ENCODE results near the gene EPHA2. TPM values are rescaled to one million over a fixed set of nuclear protein-coding genes. Genes with fewer than 3 reads are reported as not detected.
A peak's percentile ranks its signal among the peaks of the same experiment; 100 is the strongest.

Gene EPHA2
- total RNA-seq, 1 donor from 2014 or later: 76.3 TPM

DNA sequence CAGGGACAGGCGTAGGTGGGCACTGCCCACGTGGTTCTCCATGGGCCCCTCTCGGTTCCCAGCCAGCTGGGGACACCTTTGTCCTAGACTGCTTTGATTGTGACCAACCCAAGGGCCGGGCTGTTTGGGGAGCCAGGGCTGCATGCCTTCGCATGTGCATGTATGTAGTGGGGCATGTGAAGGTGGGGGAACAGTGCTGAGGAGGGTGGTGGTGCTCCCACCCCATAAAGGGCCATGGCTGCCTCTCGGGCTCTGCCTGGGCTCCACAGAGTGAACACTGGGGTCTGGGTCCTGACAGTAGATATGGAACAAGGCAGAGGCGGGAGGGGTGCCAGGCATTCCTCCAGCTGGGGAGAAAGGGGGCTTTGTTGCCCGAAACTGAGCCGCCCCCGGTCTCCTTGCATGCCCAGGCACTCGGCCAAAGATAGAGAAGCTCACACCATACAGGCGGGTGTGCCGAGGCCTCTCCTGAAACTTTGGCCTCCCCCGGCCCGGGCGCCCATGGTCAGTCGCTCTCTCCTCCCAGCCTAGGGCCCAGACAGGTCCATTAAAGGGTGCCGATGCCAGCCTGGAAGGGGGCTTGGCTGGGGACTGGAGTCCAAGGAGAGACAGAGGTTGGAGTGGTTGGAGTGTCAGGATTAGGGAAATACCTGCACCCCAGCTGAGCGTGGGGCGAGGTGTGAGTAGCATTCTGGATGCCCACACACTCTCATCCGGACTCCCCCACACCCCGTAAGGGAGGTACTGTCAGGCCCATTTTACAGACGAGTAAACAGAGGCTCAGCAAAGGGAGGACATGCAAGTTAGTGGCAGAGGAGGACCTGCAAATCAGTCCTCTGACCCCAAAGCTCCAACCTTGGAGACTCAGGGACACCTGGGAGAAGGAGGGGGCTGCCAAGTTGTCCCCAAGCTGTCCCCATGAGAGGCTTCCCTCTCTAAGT lies 41.1 kb downstream of the EPHA2 start:
- no peaks in the 10 kb centered on the region for H3K27me3 Mint-ChIP-seq (ENCODE audit: low read depth)
- H3K9me3 Mint-ChIP-seq: no peaks in the 10 kb centered on the region
- peak overlapping the region; percentile 75 for H3K27ac Mint-ChIP-seq
- TF ChIP-seq, protein P1, sequence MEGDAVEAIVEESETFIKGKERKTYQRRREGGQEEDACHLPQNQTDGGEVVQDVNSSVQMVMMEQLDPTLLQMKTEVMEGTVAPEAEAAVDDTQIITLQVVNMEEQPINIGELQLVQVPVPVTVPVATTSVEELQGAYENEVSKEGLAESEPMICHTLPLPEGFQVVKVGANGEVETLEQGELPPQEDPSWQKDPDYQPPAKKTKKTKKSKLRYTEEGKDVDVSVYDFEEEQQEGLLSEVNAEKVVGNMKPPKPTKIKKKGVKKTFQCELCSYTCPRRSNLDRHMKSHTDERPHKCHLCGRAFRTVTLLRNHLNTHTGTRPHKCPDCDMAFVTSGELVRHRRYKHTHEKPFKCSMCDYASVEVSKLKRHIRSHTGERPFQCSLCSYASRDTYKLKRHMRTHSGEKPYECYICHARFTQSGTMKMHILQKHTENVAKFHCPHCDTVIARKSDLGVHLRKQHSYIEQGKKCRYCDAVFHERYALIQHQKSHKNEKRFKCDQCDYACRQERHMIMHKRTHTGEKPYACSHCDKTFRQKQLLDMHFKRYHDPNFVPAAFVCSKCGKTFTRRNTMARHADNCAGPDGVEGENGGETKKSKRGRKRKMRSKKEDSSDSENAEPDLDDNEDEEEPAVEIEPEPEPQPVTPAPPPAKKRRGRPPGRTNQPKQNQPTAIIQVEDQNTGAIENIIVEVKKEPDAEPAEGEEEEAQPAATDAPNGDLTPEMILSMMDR (IDR thresholded peaks at IDR 0.05; ENCODE audit: unreplicated experiment): no peak
- peaks cover 59% of the 10 kb centered on the region for H3K4me1 Mint-ChIP-seq
- no peak for DNase-seq (ENCODE audit: low spot score in 2 of 2, unreplicated experiment in 2 of 2)
- no peaks in the 10 kb centered on the region for H3K36me3 Mint-ChIP-seq
- no peak overlapping the region for H3K4me3 Mint-ChIP-seq

DNA sequence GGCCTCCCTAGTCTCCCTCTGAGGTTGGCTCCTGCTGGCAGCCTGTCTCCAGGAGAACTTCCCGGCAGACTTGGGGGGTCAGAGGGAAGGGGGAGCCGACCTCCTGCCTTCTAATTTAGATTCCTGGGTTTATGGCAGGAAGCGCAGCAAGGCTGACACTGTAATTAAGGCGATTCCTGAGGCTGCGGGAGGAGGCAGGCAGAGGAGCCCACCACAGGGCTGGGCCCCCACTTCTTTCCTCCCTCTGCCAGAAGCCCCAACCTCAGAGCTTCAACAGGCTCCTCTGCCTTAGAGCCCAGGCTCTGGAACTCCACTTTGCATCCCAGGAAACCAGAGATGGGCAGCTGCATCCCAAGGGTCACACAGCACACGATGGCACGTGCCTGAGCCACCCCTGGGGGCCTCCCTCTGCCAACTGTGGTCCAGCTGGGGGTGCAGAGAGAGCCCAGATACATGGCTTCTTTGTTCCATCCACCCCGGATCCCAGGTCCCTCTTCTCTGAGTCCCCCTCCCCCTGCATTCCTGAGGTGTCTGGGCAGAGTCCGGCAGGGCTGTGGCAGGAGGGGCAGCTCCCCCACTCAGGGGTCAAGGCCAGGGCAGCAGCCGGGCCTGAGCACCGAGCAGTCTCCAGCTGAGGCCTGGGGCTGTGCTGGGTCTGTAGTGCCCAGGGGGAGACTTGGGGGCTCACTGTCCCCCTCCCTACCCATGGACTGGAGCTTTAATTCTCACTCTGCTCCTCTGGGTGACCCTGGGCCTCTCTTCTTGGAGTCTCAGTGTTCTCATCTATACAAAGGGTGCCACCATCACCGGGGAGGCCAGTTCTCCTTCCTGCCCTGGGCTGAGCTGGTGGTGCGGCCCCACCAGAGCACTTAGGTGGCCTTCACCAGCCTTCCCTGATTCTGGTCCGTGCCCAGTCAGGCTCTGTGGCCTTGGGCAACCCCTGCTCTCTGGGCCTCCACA lies 43.0 kb downstream of the EPHA2 start:
- Mint-ChIP-seq H3K4me3 (no peak overlapping the region), H3K36me3 (peaks cover 2% of the 10 kb centered on the region), H3K27me3 (ENCODE audit: low read depth) (no peaks in the 10 kb centered on the region), H3K27ac (peak overlapping the region; percentile 82), H3K9me3 (peaks cover 3% of the 10 kb centered on the region), H3K4me1 (peaks cover 59% of the 10 kb centered on the region)
- TF ChIP-seq, protein P1 (IDR thresholded peaks at IDR 0.05; ENCODE audit: unreplicated experiment): no peak
- no peak for DNase-seq (ENCODE audit: low spot score in 2 of 2, unreplicated experiment in 2 of 2)

DNA sequence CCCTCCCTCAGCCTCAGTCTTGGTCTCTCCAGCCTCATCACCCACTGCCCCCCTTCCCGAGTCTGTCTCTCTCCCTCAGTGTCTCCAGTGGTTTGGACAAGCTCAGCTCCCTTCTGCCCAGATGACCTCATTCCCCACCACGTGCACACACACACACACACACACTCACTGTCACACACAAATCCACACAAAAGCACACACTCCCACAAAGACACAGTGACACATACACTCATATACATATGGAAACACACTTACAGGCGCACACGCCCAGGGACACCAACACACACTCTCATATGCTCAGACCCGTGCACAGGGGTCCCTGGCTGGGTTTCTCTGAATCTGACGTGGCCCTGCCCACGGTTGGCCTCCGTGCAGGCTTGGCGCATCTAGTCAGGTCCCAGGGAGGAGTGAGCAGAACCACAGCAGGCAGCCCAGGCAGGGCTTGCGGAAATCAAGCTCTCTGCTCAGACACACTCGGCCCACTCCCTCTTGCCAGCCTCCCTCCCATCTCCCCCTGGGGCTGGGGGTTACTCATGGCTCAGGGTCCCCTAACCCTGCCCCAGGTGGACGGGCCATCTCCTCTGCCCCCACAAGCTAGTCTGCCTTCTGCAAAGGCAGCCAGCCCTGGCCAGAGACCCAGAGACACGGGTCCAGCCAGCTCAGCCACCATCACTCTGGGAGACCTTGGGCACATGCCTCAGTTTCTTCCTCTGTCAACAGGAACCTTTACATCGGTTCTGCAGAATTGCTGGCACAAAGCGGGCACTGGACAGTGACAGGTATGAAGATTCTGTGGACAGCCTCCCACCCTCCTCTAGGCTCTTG lies 43.9 kb downstream of the EPHA2 start:
- Mint-ChIP-seq H3K36me3 (peaks cover 2% of the 10 kb centered on the region), H3K9me3 (peaks cover 10% of the 10 kb centered on the region), H3K27ac (peak overlapping the region; percentile 82), H3K4me1 (peaks cover 54% of the 10 kb centered on the region), H3K4me3 (no peak overlapping the region), H3K27me3 (ENCODE audit: low read depth) (no peaks in the 10 kb centered on the region)
- no peak for DNase-seq (ENCODE audit: low spot score in 2 of 2, unreplicated experiment in 2 of 2)
- TF ChIP-seq, protein P1 (IDR thresholded peaks at IDR 0.05; ENCODE audit: unreplicated experiment): no peak

DNA sequence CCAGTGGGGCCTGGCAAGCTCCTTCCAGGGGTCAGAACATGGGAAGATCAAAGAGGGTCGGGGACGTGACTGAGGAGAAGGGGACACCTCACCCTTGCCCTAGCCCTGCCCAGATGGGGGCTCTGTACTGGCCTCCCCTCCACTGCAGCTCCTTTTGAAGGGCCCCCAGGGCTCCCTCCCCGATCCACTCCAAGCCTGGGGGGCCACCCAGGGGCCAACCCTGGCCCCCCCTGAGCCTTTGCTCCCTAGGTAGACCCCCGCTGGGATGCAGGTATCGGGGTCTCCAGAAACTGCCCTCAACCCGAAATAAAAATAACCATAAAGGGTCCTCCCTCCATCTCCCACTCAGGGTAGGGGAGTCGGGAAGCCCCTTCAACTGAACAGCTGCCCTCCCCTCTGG lies 45.0 kb downstream of the EPHA2 start:
- Mint-ChIP-seq H3K4me3 (no peak overlapping the region), H3K36me3 (peaks cover 2% of the 10 kb centered on the region), H3K27me3 (ENCODE audit: low read depth) (no peaks in the 10 kb centered on the region), H3K4me1 (peaks cover 45% of the 10 kb centered on the region), H3K27ac (peak overlapping the region; percentile 82), H3K9me3 (peaks cover 10% of the 10 kb centered on the region)
- no peak for DNase-seq (ENCODE audit: low spot score in 2 of 2, unreplicated experiment in 2 of 2)
- TF ChIP-seq, protein P1 (IDR thresholded peaks at IDR 0.05; ENCODE audit: unreplicated experiment): no peak

GRCh38 chr1:16110456-16110855 lies 45.4 kb downstream of the EPHA2 start:
- no peak overlapping the region for H3K27ac Mint-ChIP-seq

More at GRCh38 chr1:16110456-16110855, 45.4 kb downstream of the EPHA2 start:
- Mint-ChIP-seq H3K9me3 (peaks cover 10% of the 10 kb centered on the region), H3K4me3 (no peak overlapping the region), H3K36me3 (peaks cover 2% of the 10 kb centered on the region), H3K27me3 (ENCODE audit: low read depth) (no peaks in the 10 kb centered on the region), H3K4me1 (peaks cover 41% of the 10 kb centered on the region)
- TF ChIP-seq, protein P1 (IDR thresholded peaks at IDR 0.05; ENCODE audit: unreplicated experiment): no peak
- DNase-seq (ENCODE audit: low spot score in 2 of 2, unreplicated experiment in 2 of 2): no peak
